HepG2 (cell line): ENCODE data around the gene IGFBP5. TPM values are rescaled to one million over a fixed set of nuclear protein-coding genes. Genes with fewer than 3 reads are reported as not detected.

Experiments
- ARNTL ChIP-seq: sonication (generic); formaldehyde crosslinking; IDR thresholded peaks from 2 replicates; pipeline ENCODE4 v1.4.0; 2020; ENCODE audit warnings: mild to moderate bottlenecking, missing genetic modification reagents
- ATF3 ChIP-seq: sonication (generic); formaldehyde crosslinking; IDR thresholded peaks from 2 replicates; pipeline ENCODE4 v1.4.0; 2020; ENCODE audit warnings: missing genetic modification reagents
- HMGXB4 ChIP-seq, 2 experiments: sonication (generic) in 1 of 2; formaldehyde crosslinking in 1 of 2; IDR thresholded peaks; 2 replicates each; pipeline versions ENCODE4 v1.4.0 to v1.6.1; 2018 to 2020; ENCODE audit warnings: missing genetic modification reagents in 2 of 2, borderline replicate concordance in 1 of 2, low read depth in 1 of 2, mild to moderate bottlenecking in 1 of 2, missing biosample characterization in 1 of 2
- MED1 ChIP-seq: sonication (generic); formaldehyde crosslinking; IDR thresholded peaks from 2 replicates; pipeline ENCODE4 v1.4.0; 2020; ENCODE audit warnings: missing genetic modification reagents
- MEF2D ChIP-seq: sonication (generic); formaldehyde crosslinking; IDR thresholded peaks from 2 replicates; pipeline ENCODE4 v1.5.1; 2020; ENCODE audit warnings: mild to moderate bottlenecking, missing genetic modification reagents
- MIXL1 ChIP-seq: IDR thresholded peaks from 2 replicates; pipeline ENCODE4 v1.6.1; 2016
- MTA1 ChIP-seq: sonication (generic); formaldehyde crosslinking; IDR thresholded peaks from 2 replicates; pipeline ENCODE4 v1.4.0; 2020; ENCODE audit warnings: missing genetic modification reagents, mild to moderate bottlenecking, borderline replicate concordance
- MYNN ChIP-seq: sonication (generic); formaldehyde crosslinking; IDR thresholded peaks from 2 replicates; pipeline ENCODE4 v1.4.0; 2020; ENCODE audit warnings: mild to moderate bottlenecking, low read depth, missing genetic modification reagents
- NR2F6 ChIP-seq, 2 experiments: IDR thresholded peaks; 2 replicates each; pipeline ENCODE4 v1.6.1; 2016; ENCODE audit warnings: antibody characterized with exemption in 1 of 2, mild to moderate bottlenecking in 1 of 2
- POGZ ChIP-seq: sonication (generic); formaldehyde crosslinking; IDR thresholded peaks from 2 replicates; pipeline ENCODE4 v1.4.0; 2020; ENCODE audit warnings: mild to moderate bottlenecking, missing genetic modification reagents
- TFE3 ChIP-seq: IDR thresholded peaks from 2 replicates; pipeline ENCODE4 v1.6.1; 2016
- ZBED4 ChIP-seq: sonication (generic); formaldehyde crosslinking; IDR thresholded peaks from 2 replicates; pipeline ENCODE4 v1.4.0; 2020; ENCODE audit warnings: missing genetic modification reagents, borderline replicate concordance
- ZC3H13 ChIP-seq: sonication (generic); formaldehyde crosslinking; IDR thresholded peaks from 2 replicates; pipeline ENCODE4 v1.8.1; 2023; ENCODE audit warnings: mild to moderate bottlenecking, missing genetic modification reagents, moderate library complexity
- ZC3H4 ChIP-seq: sonication (generic); formaldehyde crosslinking; IDR thresholded peaks from 2 replicates; pipeline ENCODE4 v1.4.0; 2020; ENCODE audit warnings: missing genetic modification reagents, borderline replicate concordance
- ZNF512B ChIP-seq: sonication (generic); formaldehyde crosslinking; IDR thresholded peaks from 2 replicates; pipeline ENCODE4 v1.5.1; 2020; ENCODE audit warnings: missing genetic modification reagents, mild to moderate bottlenecking, borderline replicate concordance
- ZNF784 ChIP-seq: sonication (generic); formaldehyde crosslinking; IDR thresholded peaks from 2 replicates; pipeline ENCODE4 v1.5.1; 2020; ENCODE audit warnings: missing genetic modification reagents, mild to moderate bottlenecking, borderline replicate concordance
- polyA plus RNA-seq, 8 experiments: library from polyadenylated mRNA; depleted of rRNA in 3 of 8; stranded (reverse) in 7 of 8; unstranded in 1 of 8; fragments of >200 nt; fragmentation: Illumina TruSeq in 4 of 8; extraction: Trizol in 4 of 8; gene quantifications; 2 replicates each; pipeline versions ENCODE4 v1.2.1 to v1.2.3, GENCODE V29; 2011 to 2016; ENCODE audit warnings: low read depth in 4 of 8, missing spikeins in 1 of 8, mixed read lengths in 1 of 8; ENCODE audit not compliant: insufficient read depth in 1 of 8
- total RNA-seq, 5 experiments: library from RNA; depleted of rRNA; stranded (reverse); fragments of >200 nt; fragmentation: Illumina TruSeq; extraction: Trizol; gene quantifications; 2 replicates each; pipeline ENCODE4 v1.2.3, GENCODE V29; 2016; ENCODE audit warnings: low read depth in 1 of 5

IGFBP5 gene
- total and polyA plus RNA-seq, 2 of the 13 experiments (the other 11 are each of a cell fraction or from before 2014, with no cell fraction given) = 0.15 TPM; not detected in 1

- TF ChIP-seq MEF2D (peak; percentile 57; the same call in 1 of the 2 replicates), ATF3 (CRISPR knock-in tag) (no peak), TFE3 (CRISPR knock-in tag) (peak; percentile 87), MTA1 (CRISPR knock-in tag) (no peak), ARNTL (CRISPR knock-in tag) (0 out of 2 replicates have a peak, but pooled peaks have one; percentile 31), MIXL1 (CRISPR knock-in tag) (0 out of 2 replicates have a peak, but pooled peaks have one; percentile 34), POGZ (CRISPR knock-in tag) (peak; percentile 38; the same call in 1 of the 2 replicates), NR2F6 (IDR thresholded peaks at IDR 0.05) (peak; percentile 63), NR2F6 (CRISPR knock-in tag; IDR thresholded peaks at IDR 0.05) (peak; percentile 46; the same call in 1 of the 2 replicates), MYNN (CRISPR knock-in tag) (no peak), ZNF784 (CRISPR knock-in tag) (no peak), HMGXB4 (CRISPR knock-in tag; IDR thresholded peaks at IDR 0.05; ENCODE audit: borderline replicate concordance in 1 of 2, low read depth in 1 of 2) (0 out of 4 replicates have a peak, but pooled peaks of 1 of the 2 experiments have one; percentile 24), ZBED4 (CRISPR knock-in tag) (no peak), ZNF512B (CRISPR knock-in tag) (peak; percentile 43; the same call in 1 of the 2 replicates), MED1 (CRISPR knock-in tag) (peak; percentile 31; the same call in 1 of the 2 replicates), ZC3H4 (no peak), ZC3H13 (CRISPR knock-in tag) (no peak)
Measured at GRCh38 chr2:216740557-216741222, 45.3 kb upstream of the IGFBP5 start (continued).
